WTC11 (cell line): ENCODE measurements around the gene NRROS. TPM values are rescaled to one million over a fixed set of nuclear protein-coding genes. Genes with fewer than 3 reads are reported as not detected.
A peak's percentile ranks its signal among the peaks of the same experiment; 100 is the strongest.

Experiments
- ATAC-seq: fragments of 200-7000 bp; cut with Tn5 transposase; 2 replicates; pipeline ENCODE4 v1.10.0; 2021; ENCODE audit warnings: mild to moderate bottlenecking, moderate library complexity
- CTCF ChIA-PET: fragments of 300-600 bp; sonication (Branson Sonifier 250); formaldehyde crosslinking; loops from one replicate; lab custom pipeline; 2021; ENCODE audit warnings: antibody characterized with exemption; lab: Charles Lee
- POLR2A ChIA-PET: fragments of 350-600 bp; sonication (Branson Sonifier 250); formaldehyde crosslinking; loops from one replicate; lab custom pipeline; 2021; ENCODE audit warnings: antibody characterized with exemption; lab: Charles Lee
- DNase-seq: peaks from one replicate; pipeline ENCODE4 v3.0.0; 2021; ENCODE audit warnings: low spot score
- H3K27ac Mint-ChIP-seq: 2 replicates; pipeline ENCODE4 v1.8.0; 2021; ENCODE audit warnings: mixed read lengths
- H3K27me3 Mint-ChIP-seq: 2 replicates; pipeline ENCODE4 v1.8.0; 2021; ENCODE audit warnings: low read depth, mild to moderate bottlenecking, moderate library complexity, mixed read lengths
- H3K36me3 Mint-ChIP-seq: 2 replicates; pipeline ENCODE4 v1.8.0; 2021; ENCODE audit warnings: mixed read lengths
- H3K4me1 Mint-ChIP-seq: 2 replicates; pipeline ENCODE4 v1.8.0; 2022; ENCODE audit warnings: mixed read lengths
- H3K4me3 Mint-ChIP-seq: 2 replicates; pipeline ENCODE4 v1.8.0; 2021; ENCODE audit warnings: mild to moderate bottlenecking, moderate library complexity, mixed read lengths
- H3K9me3 Mint-ChIP-seq: 2 replicates; pipeline ENCODE4 v1.8.0; 2021; ENCODE audit warnings: mixed read lengths
- ATF2 ChIP-seq: sonication (generic); formaldehyde crosslinking; IDR thresholded peaks from 2 replicates; pipeline ENCODE4 v1.8.1; 2022; ENCODE audit warnings: low read depth, missing genetic modification reagents, borderline replicate concordance
- CBFB ChIP-seq: sonication (generic); formaldehyde crosslinking; IDR thresholded peaks from 2 replicates; pipeline ENCODE4 v1.8.1; 2022; ENCODE audit warnings: mild to moderate bottlenecking, low read depth, missing genetic modification reagents
- ESRRA ChIP-seq: sonication (generic); formaldehyde crosslinking; IDR thresholded peaks from 2 replicates; pipeline ENCODE4 v1.8.1; 2022; ENCODE audit warnings: mild to moderate bottlenecking, missing genetic modification reagents, borderline replicate concordance
- FOXJ3 ChIP-seq: sonication (generic); formaldehyde crosslinking; IDR thresholded peaks from 2 replicates; pipeline ENCODE4 v1.9.0; 2021; ENCODE audit warnings: missing genetic modification reagents, mild to moderate bottlenecking, borderline replicate concordance
- FOXP1 ChIP-seq: sonication (generic); formaldehyde crosslinking; IDR thresholded peaks from 2 replicates; pipeline ENCODE4 v1.8.0; 2022; ENCODE audit warnings: missing genetic modification reagents, mild to moderate bottlenecking, moderate library complexity, borderline replicate concordance
- FOXP4 ChIP-seq: sonication (generic); formaldehyde crosslinking; IDR thresholded peaks from 2 replicates; pipeline ENCODE4 v1.8.0; 2022; ENCODE audit warnings: mild to moderate bottlenecking, missing genetic modification reagents
- GABPB1 ChIP-seq: sonication (generic); formaldehyde crosslinking; IDR thresholded peaks from 2 replicates; pipeline ENCODE4 v1.8.1; 2023; ENCODE audit warnings: mild to moderate bottlenecking, missing genetic modification reagents
- MAX ChIP-seq: sonication (generic); formaldehyde crosslinking; IDR thresholded peaks from 2 replicates; pipeline ENCODE4 v1.8.0; 2022; ENCODE audit warnings: mild to moderate bottlenecking, missing genetic modification reagents
- NR2C2 ChIP-seq: sonication (generic); formaldehyde crosslinking; IDR thresholded peaks from 2 replicates; pipeline ENCODE4 v1.8.0; 2022; ENCODE audit warnings: mild to moderate bottlenecking, missing genetic modification reagents
- NR3C1 ChIP-seq: sonication (generic); formaldehyde crosslinking; conservative IDR thresholded peaks from 2 replicates; pipeline ENCODE4 v1.8.1; 2023; ENCODE audit warnings: low read depth, mild to moderate bottlenecking, missing genetic modification reagents
- RORB ChIP-seq: fragments of 250-450 bp; sonication (Bioruptor Pico); IDR thresholded peaks from 2 replicates; pipeline ENCODE4 v1.9.0; 2021; ENCODE audit warnings: mild to moderate bottlenecking
- SOX15 ChIP-seq: fragments of 250-450 bp; sonication (Bioruptor Pico); IDR thresholded peaks from 2 replicates; pipeline ENCODE4 v1.9.0; 2021; ENCODE audit warnings: mild to moderate bottlenecking
- TEAD1 ChIP-seq: sonication (generic); formaldehyde crosslinking; IDR thresholded peaks from 2 replicates; pipeline ENCODE4 v1.8.0; 2022; ENCODE audit warnings: mild to moderate bottlenecking, missing genetic modification reagents
- ZBTB21 ChIP-seq: sonication (generic); formaldehyde crosslinking; IDR thresholded peaks from 2 replicates; pipeline ENCODE4 v1.8.1; 2023; ENCODE audit warnings: mild to moderate bottlenecking, missing genetic modification reagents, borderline replicate concordance
- ZBTB43 ChIP-seq: sonication (generic); formaldehyde crosslinking; IDR thresholded peaks from 2 replicates; pipeline ENCODE4 v1.8.1; 2023; ENCODE audit warnings: mild to moderate bottlenecking, missing genetic modification reagents
- ZNF423 ChIP-seq: fragments of 250-450 bp; sonication (Bioruptor Pico); IDR thresholded peaks from 2 replicates; pipeline ENCODE4 v2.1.2; 2022; ENCODE audit warnings: mild to moderate bottlenecking, moderate library complexity
- ZNF512 ChIP-seq: sonication (generic); formaldehyde crosslinking; IDR thresholded peaks from 2 replicates; pipeline ENCODE4 v1.8.1; 2022; ENCODE audit warnings: missing genetic modification reagents, borderline replicate concordance
- ZNF532 ChIP-seq: fragments of 250-450 bp; sonication (Bioruptor Pico); IDR thresholded peaks from 2 replicates; pipeline ENCODE4 v1.9.0; 2021; ENCODE audit warnings: mild to moderate bottlenecking, borderline replicate concordance
- total RNA-seq: library from RNA; stranded (reverse); gene quantifications from 3 replicates; pipeline ENCODE4 v1.2.3, GENCODE V29; 2021

The NRROS gene
- total RNA-seq, 1 experiment from 2014 or later = 3.1 TPM

- no peaks in the 10 kb centered on the region for H3K36me3 Mint-ChIP-seq
- peak; percentile 86 for ATAC-seq
These were observed 26.7 kb downstream of the NRROS start for GRCh38 chr3:196666001-196666867.

More at GRCh38 chr3:196666001-196666867, 26.7 kb downstream of the NRROS start:
- Mint-ChIP-seq H3K4me3 (peak overlapping the region; percentile 1; the same call in 1 of the 2 replicates), H3K9me3 (no peaks in the 10 kb centered on the region), H3K4me1 (peaks cover 26% of the 10 kb centered on the region), H3K27me3 (no peaks in the 10 kb centered on the region), H3K27ac (peak overlapping the region; percentile 92)
- POLR2A ChIA-PET = interaction anchor here (1.3 kb wide), 1 partner anchor 33 kb away, joined by 4 read pairs; no protein-coding TSS in a partner anchor
- TF ChIP-seq ESRRA (no peak), SOX15 (CRISPR knock-in tag) (no peak), ZBTB43 (CRISPR knock-in tag) (peak; percentile 95), FOXP1 (no peak), CBFB (CRISPR knock-in tag) (peak; percentile 85; the same call in 1 of the 2 replicates), NR3C1 (CRISPR knock-in tag) (0 out of 2 replicates have a peak, but pooled peaks have one; percentile 42), FOXJ3 (no peak), ZNF423 (CRISPR knock-in tag) (peak; percentile 12; the same call in 1 of the 2 replicates), MAX (CRISPR knock-in tag) (peak; percentile 73), ZBTB21 (0 out of 2 replicates have a peak, but pooled peaks have one; percentile 61), NR2C2 (CRISPR knock-in tag) (no peak), ZNF512 (CRISPR knock-in tag) (no peak), ZNF532 (0 out of 2 replicates have a peak, but pooled peaks have one; percentile 15), ATF2 (no peak), GABPB1 (CRISPR knock-in tag) (0 out of 2 replicates have a peak, but pooled peaks have one; percentile 34), FOXP4 (CRISPR knock-in tag) (0 out of 2 replicates have a peak, but pooled peaks have one; percentile 35), TEAD1 (CRISPR knock-in tag) (peak; percentile 73; the same call in 1 of the 2 replicates), RORB (no peak)
- peak; percentile 62 for DNase-seq
- CTCF ChIA-PET = interaction anchor here (1.0 to 2.4 kb wide), 7 partner anchors 13 to 143 kb away, joined by 3 to 6 read pairs (median 4); no protein-coding TSS in a partner anchor
